ENCODE data around the gene CCDC124.

DNA sequence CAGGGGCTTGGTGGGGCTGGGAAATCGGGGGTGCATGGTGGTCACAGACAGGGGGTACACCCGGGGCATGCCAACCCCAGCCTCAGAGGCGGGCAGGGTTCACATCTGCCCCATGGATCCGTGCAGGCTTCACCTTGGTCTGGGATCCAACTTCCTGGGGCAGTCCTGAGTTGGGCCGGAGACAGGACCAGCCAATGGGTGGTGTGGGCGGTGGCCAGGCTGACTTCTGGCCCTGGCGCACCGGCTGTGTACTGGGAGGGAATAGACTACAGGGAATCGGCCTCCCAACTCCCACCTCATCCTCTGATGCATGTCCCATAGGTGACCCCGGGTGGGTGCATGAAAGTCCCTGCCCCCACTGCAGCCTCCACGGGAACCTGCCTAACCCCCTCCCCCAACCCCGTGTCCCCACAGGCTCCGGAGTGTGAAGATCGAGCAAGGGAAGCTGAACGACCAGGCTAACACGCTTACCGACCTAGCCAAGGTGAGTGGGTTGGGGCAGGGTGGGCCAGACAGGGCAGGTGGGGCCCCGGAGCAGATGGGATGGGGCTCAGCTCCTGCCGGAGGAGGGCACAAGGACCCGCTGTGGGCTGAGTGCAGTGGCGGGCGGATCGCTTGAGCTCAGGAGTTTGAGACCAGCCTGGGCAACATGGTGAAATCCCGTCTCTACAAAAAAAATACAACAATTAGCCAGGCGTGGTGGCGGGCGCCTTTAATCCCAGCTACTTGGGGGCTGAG, 60.4 kb downstream of the CCDC124 start:
- TF ChIP-seq CTCF (IDR thresholded peaks at IDR 0.05) = no peak
- no peak for TF ChIP-seq POLR2AphosphoS5 (IDR thresholded peaks at IDR 0.05)
